Vagina (tissue), 2 donors: Measurements from ENCODE around the gene SAMD9.

Experiments
- POLR2A ChIP-seq, 2 donors: fragments of 450-650 bp; IDR thresholded peaks; one replicate each; pipeline ENCODE4 v1.6.1; 2017; ENCODE audit warnings: antibody characterized with exemption in 2 of 2, mild to moderate bottlenecking in 2 of 2, moderate library complexity in 2 of 2
- POLR2AphosphoS5 ChIP-seq, 2 donors: sonication (generic); formaldehyde crosslinking; IDR thresholded peaks; one replicate each; pipeline ENCODE4 v1.9.0; 2017; ENCODE audit warnings: antibody characterized with exemption in 2 of 2, mild to moderate bottlenecking in 2 of 2, low read depth in 1 of 2; ENCODE audit not compliant: insufficient read depth in 1 of 2

DNA sequence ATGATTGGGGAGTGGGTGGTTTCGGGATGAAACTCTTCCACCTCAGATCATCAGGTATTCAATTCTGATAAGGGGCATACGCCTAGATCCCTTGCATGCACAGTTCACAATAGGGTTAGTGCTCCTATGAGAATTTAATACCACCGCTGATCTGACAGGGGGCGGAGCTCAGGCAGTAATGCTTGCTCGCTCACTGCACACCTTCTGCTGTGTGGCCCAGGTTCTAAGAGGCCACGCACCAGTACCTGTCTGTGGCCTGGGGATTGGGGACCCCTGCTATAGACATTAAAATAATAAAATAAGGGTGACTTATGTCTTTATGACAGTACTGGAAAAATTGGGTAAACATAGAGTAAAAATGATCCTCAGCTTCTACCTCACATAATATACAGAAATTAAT lies 66.1 kb downstream of the SAMD9 start:
- TF ChIP-seq POLR2A (IDR thresholded peaks at IDR 0.05): no peak
- TF ChIP-seq POLR2AphosphoS5 (IDR thresholded peaks at IDR 0.05; ENCODE audit: insufficient read depth in 1 of 2, low read depth in 1 of 2): no peak
